Measurements from ENCODE around the gene MPP7.

GRCh38 chr10:28282336-28282735 is 20.5 kb downstream of the MPP7 start:
- TF ChIP-seq POLR2A (IDR thresholded peaks at IDR 0.05), result no peak
- TF ChIP-seq, protein P1, sequence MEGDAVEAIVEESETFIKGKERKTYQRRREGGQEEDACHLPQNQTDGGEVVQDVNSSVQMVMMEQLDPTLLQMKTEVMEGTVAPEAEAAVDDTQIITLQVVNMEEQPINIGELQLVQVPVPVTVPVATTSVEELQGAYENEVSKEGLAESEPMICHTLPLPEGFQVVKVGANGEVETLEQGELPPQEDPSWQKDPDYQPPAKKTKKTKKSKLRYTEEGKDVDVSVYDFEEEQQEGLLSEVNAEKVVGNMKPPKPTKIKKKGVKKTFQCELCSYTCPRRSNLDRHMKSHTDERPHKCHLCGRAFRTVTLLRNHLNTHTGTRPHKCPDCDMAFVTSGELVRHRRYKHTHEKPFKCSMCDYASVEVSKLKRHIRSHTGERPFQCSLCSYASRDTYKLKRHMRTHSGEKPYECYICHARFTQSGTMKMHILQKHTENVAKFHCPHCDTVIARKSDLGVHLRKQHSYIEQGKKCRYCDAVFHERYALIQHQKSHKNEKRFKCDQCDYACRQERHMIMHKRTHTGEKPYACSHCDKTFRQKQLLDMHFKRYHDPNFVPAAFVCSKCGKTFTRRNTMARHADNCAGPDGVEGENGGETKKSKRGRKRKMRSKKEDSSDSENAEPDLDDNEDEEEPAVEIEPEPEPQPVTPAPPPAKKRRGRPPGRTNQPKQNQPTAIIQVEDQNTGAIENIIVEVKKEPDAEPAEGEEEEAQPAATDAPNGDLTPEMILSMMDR (IDR thresholded peaks at IDR 0.05), result no peak

Data from testis (tissue), 2 donors.